Stomach (tissue), 4 donors: Measurements from ENCODE around the gene EPHA7.

Experiments used
- EP300 ChIP-seq: sonication (generic); formaldehyde crosslinking; IDR thresholded peaks from one replicate; pipeline ENCODE4 v1.6.1; 2017; ENCODE audit warnings: antibody characterized with exemption
- POLR2A ChIP-seq, 4 donors: fragments of 450-650 bp; IDR thresholded peaks; one replicate each; pipeline ENCODE4 v1.6.1; 2016; ENCODE audit warnings: antibody characterized with exemption in 4 of 4, control low read depth in 2 of 4, mild to moderate bottlenecking in 1 of 4, moderate library complexity in 1 of 4
- TF ChIP-seq, protein P1 (sequence below), 7 experiments: fragments of 450-650 bp in 4 of 7; fragments of 200-600 bp in 3 of 7; sonication (generic) in 3 of 7; IDR thresholded peaks; one replicate each; pipeline ENCODE4 v1.5.1; 2016 to 2019; ENCODE audit warnings: antibody characterized with exemption in 7 of 7, control low read depth in 2 of 7, mild to moderate bottlenecking in 1 of 7

DNA sequence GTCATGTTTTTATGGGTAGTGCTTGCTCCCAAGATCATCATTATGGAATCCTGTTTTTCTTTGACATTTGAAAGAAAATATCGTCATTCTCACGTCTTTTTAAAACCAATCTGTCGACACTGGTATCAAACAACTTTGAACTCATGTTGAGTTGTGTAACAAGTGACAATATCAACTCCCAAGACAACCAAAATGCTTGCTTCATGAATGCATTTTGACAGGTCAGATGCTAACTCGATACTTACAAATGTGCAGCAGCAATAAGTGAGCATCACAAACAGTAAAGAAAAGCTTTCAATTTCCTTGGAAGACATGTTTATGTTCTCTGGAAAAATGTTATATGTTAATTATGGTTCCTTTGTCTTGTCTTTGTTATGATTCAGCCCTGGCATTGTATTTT lies 125.9 kb downstream of the EPHA7 start:
- TF ChIP-seq, protein P1, sequence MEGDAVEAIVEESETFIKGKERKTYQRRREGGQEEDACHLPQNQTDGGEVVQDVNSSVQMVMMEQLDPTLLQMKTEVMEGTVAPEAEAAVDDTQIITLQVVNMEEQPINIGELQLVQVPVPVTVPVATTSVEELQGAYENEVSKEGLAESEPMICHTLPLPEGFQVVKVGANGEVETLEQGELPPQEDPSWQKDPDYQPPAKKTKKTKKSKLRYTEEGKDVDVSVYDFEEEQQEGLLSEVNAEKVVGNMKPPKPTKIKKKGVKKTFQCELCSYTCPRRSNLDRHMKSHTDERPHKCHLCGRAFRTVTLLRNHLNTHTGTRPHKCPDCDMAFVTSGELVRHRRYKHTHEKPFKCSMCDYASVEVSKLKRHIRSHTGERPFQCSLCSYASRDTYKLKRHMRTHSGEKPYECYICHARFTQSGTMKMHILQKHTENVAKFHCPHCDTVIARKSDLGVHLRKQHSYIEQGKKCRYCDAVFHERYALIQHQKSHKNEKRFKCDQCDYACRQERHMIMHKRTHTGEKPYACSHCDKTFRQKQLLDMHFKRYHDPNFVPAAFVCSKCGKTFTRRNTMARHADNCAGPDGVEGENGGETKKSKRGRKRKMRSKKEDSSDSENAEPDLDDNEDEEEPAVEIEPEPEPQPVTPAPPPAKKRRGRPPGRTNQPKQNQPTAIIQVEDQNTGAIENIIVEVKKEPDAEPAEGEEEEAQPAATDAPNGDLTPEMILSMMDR (IDR thresholded peaks at IDR 0.05), result no peak
- TF ChIP-seq POLR2A (IDR thresholded peaks at IDR 0.05), result no peak
- TF ChIP-seq EP300, result no peak
